K562 (cell line): Measurements from ENCODE around the gene NRXN3.

Experiments
- CCAR2 ChIP-seq: fragments of 200-400 bp; formaldehyde crosslinking; IDR thresholded peaks from 2 replicates; pipeline ENCODE4 v1.6.1; 2017; ENCODE audit warnings: mild to moderate bottlenecking, low read depth, low read length
- HEY1 ChIP-seq: fragments of 250-450 bp; sonication (Bioruptor Pico); IDR thresholded peaks from 2 replicates; pipeline ENCODE4 v1.5.0; 2020; ENCODE audit warnings: mild to moderate bottlenecking, moderate library complexity, borderline replicate concordance
- JUND ChIP-seq, 2 experiments: IDR thresholded peaks; 2 replicates in 1 of 2; 3 replicates in 1 of 2; pipeline ENCODE4 v1.6.1; 2011; ENCODE audit warnings: borderline replicate concordance in 2 of 2, low read depth in 2 of 2, low read length in 2 of 2, improper control_type of control experiment in 1 of 2, missing biosample characterization in 1 of 2, missing genetic modification characterization in 1 of 2, missing genetic modification reagents in 1 of 2
- MAFK ChIP-seq: IDR thresholded peaks from 2 replicates; pipeline ENCODE4 v1.6.1; 2011; ENCODE audit warnings: low read length, improper control_type of control experiment
- SMC3 ChIP-seq: conservative IDR thresholded peaks from 2 replicates; pipeline ENCODE4 v1.6.1; 2011; ENCODE audit warnings: low read depth, low read length, improper control_type of control experiment; ENCODE audit not compliant: insufficient read depth
- TAF9B ChIP-seq: fragments of 450-650 bp; IDR thresholded peaks from 2 replicates; pipeline ENCODE4 v1.6.1; 2018; ENCODE audit warnings: mild to moderate bottlenecking; ENCODE audit not compliant: partially characterized antibody

- TF ChIP-seq SMC3 (no peak), JUND (IDR thresholded peaks at IDR 0.05; ENCODE audit: borderline replicate concordance, low read depth, low read length) (no peak), JUND (tag; IDR thresholded peaks at IDR 0.05; ENCODE audit: borderline replicate concordance, low read depth, low read length) (no peak), MAFK (no peak), TAF9B (no peak), HEY1 (no peak), CCAR2 (no peak)
Measured at GRCh38 chr14:79084861-79085260, 914.7 kb downstream of the NRXN3 start.
